GM21825 (cell line): ENCODE measurements around the gene EPHA1.

Experiments
- ATAC-seq: cut with Tn5 transposase; IDR thresholded peaks from one replicate; pipeline ENCODE4 v1.9.1; 2021; ENCODE audit warnings: mild to moderate bottlenecking, moderate library complexity; ENCODE audit not compliant: unreplicated experiment

Gene EPHA1

DNA sequence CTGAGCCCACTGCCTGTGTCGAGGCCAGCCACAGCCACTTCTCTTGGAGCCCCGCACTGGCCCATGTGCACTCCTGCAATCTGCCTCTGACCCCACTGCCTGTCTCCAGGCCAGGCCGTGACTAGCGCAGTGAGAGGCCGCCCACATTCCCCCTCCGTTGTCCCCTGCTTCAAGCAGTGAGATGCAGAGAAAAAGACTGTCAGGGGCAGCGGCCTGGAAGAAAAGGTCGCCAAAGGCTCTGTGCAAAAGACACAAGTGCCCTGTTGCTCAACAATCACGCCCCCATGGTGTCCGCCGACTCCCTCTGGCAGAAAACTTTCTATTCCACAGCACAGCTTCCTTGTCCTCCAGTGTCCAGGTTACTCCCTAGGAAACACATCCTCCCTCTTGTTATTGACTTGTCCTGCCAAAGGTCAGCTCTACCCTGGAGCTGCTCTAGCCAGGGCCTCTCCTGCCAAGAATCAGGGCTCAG, 56.1 kb downstream of the EPHA1 start:
- no peak for ATAC-seq

- no peak for ATAC-seq
Measured at GRCh38 chr7:143351574-143351973, 57.1 kb downstream of the EPHA1 start.

- no peak for ATAC-seq
Measured at GRCh38 chr7:143351060-143351459, 57.6 kb downstream of the EPHA1 start.

DNA sequence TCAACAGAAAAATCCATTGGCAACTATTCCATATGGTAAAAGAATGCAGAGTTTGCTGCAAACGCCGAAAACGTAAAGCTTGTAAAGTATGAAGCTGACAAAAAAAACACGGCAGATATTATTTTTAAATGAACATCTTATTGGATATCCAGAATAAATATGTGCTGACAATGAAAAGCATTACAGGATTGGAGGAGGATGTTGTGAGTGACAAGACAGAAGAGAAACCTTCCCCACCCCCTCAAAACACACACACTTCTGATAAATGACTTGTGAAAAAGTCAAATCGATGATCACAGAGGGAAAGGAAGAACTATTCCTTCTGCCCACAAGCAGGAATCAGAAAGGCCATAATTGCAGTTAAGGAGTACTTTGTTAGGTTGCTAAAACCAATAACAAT, 60.7 kb downstream of the EPHA1 start:
- no peak for ATAC-seq

- ATAC-seq, result no peak
Measured at GRCh38 chr7:143346018-143346417, 62.6 kb downstream of the EPHA1 start.

DNA sequence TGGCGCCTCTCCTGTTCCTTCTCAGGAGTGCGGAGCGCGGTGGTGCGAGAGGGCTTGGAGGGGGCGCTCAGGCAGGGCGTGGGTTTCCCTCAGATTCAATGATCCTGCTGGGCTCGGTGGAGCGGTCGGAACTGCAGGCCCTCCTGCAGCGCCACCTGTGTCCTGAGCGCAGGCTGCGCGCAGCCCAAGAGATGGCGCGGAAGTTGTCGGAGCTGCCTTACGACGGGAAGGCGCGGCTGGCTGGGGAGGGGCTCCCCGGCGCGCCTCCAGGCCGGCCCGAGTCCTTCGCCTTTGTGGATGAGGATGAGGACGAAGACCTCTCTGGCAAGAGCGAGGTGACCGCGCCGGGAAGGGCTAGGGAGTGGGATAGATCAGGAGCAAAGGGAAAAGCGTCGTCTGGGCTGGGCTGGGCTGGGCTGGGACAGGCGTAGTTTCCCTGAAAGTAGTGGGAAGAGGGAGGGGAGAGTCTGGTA, 63.2 kb downstream of the EPHA1 start:
- ATAC-seq, result peak; percentile 80

GRCh38 chr7:143343596-143343995, 65.1 kb downstream of the EPHA1 start:
- no peak for ATAC-seq

DNA sequence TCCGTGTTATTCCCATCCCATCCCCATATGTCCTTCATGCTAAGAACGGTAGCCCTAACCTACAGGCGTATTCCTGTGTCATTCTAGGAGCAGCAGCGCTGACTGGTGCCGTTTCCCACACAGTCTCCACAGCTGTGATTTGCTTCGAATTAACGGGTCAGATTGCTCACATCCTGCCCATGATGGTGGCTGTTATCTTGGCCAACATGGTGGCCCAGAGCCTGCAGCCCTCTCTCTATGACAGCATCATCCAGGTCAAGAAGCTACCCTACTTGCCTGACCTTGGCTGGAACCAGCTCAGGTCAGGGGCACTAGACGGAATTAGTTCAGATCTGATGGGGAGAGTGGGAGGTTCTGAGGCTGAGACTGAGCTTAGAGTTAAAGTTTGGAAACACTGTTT, 66.8 kb downstream of the EPHA1 start:
- no peak for ATAC-seq
